GM23338 (cell line): ENCODE measurements around the gene ZNF646. TPM values are rescaled to one million over a fixed set of nuclear protein-coding genes. Genes with fewer than 3 reads are reported as not detected.

Experiments
- EZH2 ChIP-seq: fragments of 200-600 bp; sonication (generic); IDR thresholded peaks from one replicate; pipeline ENCODE4 v1.8.0; 2017; ENCODE audit warnings: antibody characterized with exemption, mild to moderate bottlenecking, low read depth; ENCODE audit not compliant: unreplicated experiment
- EZH2phosphoT487 ChIP-seq: fragments of 200-600 bp; sonication (generic); IDR thresholded peaks from one replicate; pipeline ENCODE4 v1.8.1; 2018; ENCODE audit warnings: antibody characterized with exemption; ENCODE audit not compliant: unreplicated experiment
- JUNB ChIP-seq: IDR thresholded peaks from one replicate; pipeline ENCODE4 v1.6.1; 2016; ENCODE audit warnings: antibody characterized with exemption; ENCODE audit not compliant: unreplicated experiment
- NANOG ChIP-seq: IDR thresholded peaks from 2 replicates; pipeline ENCODE4 v1.6.1; 2016; ENCODE audit warnings: antibody characterized with exemption, borderline replicate concordance
- POLR2AphosphoS5 ChIP-seq: IDR thresholded peaks from 2 replicates; pipeline ENCODE4 v1.6.1; 2016; ENCODE audit warnings: antibody characterized with exemption, low read depth
- STAT1 ChIP-seq: IDR thresholded peaks from one replicate; pipeline ENCODE4 v1.6.1; 2016; ENCODE audit warnings: antibody characterized with exemption; ENCODE audit not compliant: unreplicated experiment
- ZNF114 ChIP-seq: fragments of 250-450 bp; sonication (Bioruptor Pico); IDR thresholded peaks from 2 replicates; pipeline ENCODE4 v1.5.0; 2020; ENCODE audit warnings: mild to moderate bottlenecking, moderate library complexity
- polyA plus RNA-seq: library from polyadenylated mRNA; unstranded; fragments of >200 nt; fragmentation: Nextera tagmentation; extraction: Ambion mirVana; gene quantifications from 2 replicates; pipeline ENCODE4 v1.2.1, GENCODE V29; 2016
- total RNA-seq: library from RNA; depleted of rRNA; stranded (reverse); fragments of >200 nt; shearing (Covaris generic); gene quantifications from 2 replicates; pipeline ENCODE4 v1.2.3, GENCODE V29; 2014
- TF ChIP-seq, protein P1 (sequence below): fragments of 250-450 bp; sonication (Bioruptor Pico); IDR thresholded peaks from 2 replicates; pipeline ENCODE4 v1.5.0; 2020; ENCODE audit warnings: mild to moderate bottlenecking, moderate library complexity
- TF ChIP-seq, protein P2 (sequence below): IDR thresholded peaks from one replicate; pipeline ENCODE4 v1.6.1; 2018; ENCODE audit warnings: antibody characterized with exemption; ENCODE audit not compliant: unreplicated experiment

ZNF646 gene
- total and polyA plus RNA-seq, 2 experiments from 2014 or later = 6.3 to 29.3 TPM

DNA sequence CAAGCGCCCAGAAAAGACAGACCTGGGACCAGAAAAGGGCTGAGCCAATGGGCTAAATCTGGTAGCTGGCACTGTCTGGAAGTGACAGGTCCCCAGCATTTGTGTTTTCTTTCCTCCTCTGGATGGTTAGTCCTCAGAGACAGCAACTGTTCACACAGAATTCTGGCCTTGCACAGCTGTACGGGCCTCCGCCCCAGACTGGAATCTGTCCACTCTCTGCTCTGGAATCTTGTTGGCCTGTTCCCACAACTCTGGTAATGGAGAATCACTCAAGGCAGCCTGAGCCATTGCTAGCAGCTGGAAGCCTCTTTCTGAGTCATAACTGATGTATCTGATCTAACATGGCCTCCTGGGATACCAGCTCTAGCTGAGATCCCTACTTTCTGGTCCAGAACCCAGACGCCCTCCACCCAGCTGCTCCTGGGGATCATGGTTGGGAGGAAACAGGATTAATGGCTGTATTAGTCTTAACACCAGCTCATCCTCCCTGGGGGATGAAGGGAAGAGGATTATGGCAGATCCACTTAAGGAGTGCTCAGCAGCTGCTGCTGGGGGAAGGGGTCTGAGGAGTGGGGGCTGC lies 9.2 kb upstream of the ZNF646 start (continued):
- TF ChIP-seq, protein P1, sequence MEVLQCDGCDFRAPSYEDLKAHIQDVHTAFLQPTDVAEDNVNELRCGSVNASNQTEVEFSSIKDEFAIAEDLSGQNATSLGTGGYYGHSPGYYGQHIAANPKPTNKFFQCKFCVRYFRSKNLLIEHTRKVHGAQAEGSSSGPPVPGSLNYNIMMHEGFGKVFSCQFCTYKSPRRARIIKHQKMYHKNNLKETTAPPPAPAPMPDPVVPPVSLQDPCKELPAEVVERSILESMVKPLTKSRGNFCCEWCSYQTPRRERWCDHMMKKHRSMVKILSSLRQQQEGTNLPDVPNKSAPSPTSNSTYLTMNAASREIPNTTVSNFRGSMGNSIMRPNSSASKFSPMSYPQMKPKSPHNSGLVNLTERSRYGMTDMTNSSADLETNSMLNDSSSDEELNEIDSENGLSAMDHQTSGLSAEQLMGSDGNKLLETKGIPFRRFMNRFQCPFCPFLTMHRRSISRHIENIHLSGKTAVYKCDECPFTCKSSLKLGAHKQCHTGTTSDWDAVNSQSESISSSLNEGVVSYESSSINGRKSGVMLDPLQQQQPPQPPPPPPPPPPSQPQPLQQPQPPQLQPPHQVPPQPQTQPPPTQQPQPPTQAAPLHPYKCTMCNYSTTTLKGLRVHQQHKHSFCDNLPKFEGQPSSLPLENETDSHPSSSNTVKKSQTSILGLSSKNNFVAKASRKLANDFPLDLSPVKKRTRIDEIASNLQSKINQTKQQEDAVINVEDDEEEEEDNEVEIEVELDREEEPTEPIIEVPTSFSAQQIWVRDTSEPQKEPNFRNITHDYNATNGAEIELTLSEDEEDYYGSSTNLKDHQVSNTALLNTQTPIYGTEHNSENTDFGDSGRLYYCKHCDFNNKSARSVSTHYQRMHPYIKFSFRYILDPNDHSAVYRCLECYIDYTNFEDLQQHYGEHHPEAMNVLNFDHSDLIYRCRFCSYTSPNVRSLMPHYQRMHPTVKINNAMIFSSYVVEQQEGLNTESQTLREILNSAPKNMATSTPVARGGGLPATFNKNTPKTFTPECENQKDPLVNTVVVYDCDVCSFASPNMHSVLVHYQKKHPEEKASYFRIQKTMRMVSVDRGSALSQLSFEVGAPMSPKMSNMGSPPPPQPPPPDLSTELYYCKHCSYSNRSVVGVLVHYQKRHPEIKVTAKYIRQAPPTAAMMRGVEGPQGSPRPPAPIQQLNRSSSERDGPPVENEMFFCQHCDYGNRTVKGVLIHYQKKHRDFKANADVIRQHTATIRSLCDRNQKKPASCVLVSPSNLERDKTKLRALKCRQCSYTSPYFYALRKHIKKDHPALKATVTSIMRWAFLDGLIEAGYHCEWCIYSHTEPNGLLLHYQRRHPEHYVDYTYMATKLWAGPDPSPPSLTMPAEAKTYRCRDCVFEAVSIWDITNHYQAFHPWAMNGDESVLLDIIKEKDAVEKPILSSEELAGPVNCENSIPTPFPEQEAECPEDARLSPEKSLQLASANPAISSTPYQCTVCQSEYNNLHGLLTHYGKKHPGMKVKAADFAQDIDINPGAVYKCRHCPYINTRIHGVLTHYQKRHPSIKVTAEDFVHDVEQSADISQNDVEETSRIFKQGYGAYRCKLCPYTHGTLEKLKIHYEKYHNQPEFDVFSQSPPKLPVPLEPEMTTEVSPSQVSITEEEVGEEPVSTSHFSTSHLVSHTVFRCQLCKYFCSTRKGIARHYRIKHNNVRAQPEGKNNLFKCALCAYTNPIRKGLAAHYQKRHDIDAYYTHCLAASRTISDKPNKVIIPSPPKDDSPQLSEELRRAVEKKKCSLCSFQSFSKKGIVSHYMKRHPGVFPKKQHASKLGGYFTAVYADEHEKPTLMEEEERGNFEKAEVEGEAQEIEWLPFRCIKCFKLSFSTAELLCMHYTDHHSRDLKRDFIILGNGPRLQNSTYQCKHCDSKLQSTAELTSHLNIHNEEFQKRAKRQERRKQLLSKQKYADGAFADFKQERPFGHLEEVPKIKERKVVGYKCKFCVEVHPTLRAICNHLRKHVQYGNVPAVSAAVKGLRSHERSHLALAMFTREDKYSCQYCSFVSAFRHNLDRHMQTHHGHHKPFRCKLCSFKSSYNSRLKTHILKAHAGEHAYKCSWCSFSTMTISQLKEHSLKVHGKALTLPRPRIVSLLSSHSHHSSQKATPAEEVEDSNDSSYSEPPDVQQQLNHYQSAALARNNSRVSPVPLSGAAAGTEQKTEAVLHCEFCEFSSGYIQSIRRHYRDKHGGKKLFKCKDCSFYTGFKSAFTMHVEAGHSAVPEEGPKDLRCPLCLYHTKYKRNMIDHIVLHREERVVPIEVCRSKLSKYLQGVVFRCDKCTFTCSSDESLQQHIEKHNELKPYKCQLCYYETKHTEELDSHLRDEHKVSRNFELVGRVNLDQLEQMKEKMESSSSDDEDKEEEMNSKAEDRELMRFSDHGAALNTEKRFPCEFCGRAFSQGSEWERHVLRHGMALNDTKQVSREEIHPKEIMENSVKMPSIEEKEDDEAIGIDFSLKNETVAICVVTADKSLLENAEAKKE (CRISPR knock-in tag) = no peak
- no peak for TF ChIP-seq NANOG
- no peak for TF ChIP-seq EZH2phosphoT487
- TF ChIP-seq, protein P2, sequence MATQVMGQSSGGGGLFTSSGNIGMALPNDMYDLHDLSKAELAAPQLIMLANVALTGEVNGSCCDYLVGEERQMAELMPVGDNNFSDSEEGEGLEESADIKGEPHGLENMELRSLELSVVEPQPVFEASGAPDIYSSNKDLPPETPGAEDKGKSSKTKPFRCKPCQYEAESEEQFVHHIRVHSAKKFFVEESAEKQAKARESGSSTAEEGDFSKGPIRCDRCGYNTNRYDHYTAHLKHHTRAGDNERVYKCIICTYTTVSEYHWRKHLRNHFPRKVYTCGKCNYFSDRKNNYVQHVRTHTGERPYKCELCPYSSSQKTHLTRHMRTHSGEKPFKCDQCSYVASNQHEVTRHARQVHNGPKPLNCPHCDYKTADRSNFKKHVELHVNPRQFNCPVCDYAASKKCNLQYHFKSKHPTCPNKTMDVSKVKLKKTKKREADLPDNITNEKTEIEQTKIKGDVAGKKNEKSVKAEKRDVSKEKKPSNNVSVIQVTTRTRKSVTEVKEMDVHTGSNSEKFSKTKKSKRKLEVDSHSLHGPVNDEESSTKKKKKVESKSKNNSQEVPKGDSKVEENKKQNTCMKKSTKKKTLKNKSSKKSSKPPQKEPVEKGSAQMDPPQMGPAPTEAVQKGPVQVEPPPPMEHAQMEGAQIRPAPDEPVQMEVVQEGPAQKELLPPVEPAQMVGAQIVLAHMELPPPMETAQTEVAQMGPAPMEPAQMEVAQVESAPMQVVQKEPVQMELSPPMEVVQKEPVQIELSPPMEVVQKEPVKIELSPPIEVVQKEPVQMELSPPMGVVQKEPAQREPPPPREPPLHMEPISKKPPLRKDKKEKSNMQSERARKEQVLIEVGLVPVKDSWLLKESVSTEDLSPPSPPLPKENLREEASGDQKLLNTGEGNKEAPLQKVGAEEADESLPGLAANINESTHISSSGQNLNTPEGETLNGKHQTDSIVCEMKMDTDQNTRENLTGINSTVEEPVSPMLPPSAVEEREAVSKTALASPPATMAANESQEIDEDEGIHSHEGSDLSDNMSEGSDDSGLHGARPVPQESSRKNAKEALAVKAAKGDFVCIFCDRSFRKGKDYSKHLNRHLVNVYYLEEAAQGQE = no peak
- TF ChIP-seq EZH2 = no peak
- TF ChIP-seq POLR2AphosphoS5 = no peak
- TF ChIP-seq JUNB = no peak
- TF ChIP-seq STAT1 = no peak
- TF ChIP-seq ZNF114 (CRISPR knock-in tag) = no peak
